Inferior parietal cortex (tissue), 1 donor: ENCODE measurements around the gene CTXN3.
"Not testable (repeated sequence)": the region's sequence is repeated elsewhere in the genome, so short reads cannot be mapped to it uniquely, and the experiment has no call there.

Source experiments
- DNase-seq: peaks from one replicate; pipeline ENCODE4 v3.0.0-alpha.2; 2016; ENCODE audit errors: extremely low spot score

CTXN3 gene

GRCh38 chr5:127650649-127651048 lies 1.8 kb downstream of the CTXN3 start:
- DNase-seq = peak; percentile 22

GRCh38 chr5:127652952-127653611 lies 4.2 kb downstream of the CTXN3 start:
- DNase-seq = no peak

DNA sequence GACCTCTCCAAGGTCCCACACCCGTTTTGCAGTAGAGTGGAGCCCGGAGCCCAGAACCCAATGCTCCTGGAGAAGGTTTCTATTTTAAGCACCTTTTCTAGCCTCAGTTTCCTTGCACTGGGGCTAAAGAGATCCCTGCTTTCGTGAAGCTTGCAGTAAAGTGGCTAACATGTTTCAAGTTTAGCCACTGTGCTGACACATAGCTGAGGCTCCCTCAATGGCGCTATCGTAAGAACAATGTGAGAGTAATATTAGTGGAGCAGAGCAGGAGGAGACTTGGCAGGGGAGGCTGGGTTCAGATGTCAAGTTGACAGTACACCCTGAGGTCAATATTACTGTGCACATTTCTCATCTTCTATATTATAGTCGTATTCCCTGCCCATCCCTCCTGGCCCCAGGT lies 7.9 kb downstream of the CTXN3 start:
- no peak for DNase-seq

GRCh38 chr5:127660047-127660733 lies 11.3 kb downstream of the CTXN3 start:
- no peak for DNase-seq

DNA sequence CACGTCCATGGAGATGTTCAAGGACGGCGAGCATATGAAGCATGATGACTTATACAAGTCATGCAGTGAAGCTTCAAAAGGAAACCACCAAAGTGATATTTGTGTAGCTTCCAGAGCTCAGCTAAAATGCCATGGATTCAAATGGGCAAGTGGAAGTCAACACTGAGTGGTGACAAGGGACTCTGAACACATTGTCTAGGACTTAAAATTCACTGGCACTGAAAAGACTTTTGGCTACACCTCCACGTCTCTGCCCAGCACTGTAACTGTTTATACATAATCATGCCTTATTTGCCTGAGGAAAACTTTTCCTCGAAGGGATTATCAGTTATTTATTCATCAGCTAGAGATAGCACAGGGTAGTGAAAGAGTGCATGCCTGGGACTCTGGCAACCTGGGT lies 15.2 kb downstream of the CTXN3 start:
- DNase-seq = no peak

- no peak for DNase-seq
Measured at GRCh38 chr5:127665641-127666040, 16.8 kb downstream of the CTXN3 start.

GRCh38 chr5:127666043-127666716 lies 17.3 kb downstream of the CTXN3 start:
- DNase-seq = no peak

DNA sequence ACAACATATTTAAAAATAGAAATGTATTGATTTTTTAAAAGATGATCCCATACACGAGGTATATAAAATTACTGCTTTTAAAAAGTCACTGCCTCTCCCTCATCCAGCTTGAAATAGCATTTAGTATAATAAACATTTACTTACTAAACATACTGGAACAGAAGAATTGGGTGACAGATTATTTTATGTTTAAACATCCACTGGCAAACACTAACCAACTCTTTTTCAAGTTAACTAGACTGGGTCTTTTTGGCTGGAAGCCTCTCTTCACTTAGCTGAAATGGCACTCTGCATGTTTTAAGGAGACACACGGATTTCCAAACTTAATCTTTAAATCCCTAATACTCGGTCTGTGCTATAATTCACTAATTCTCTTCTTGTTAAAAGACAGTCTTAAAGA lies 19.0 kb downstream of the CTXN3 start:
- DNase-seq = no peak

- no peak for DNase-seq
Measured at GRCh38 chr5:127671218-127671617, 22.3 kb downstream of the CTXN3 start.

GRCh38 chr5:127673117-127673800 lies 24.4 kb downstream of the CTXN3 start:
- no peak for DNase-seq

- not testable (repeated sequence) for DNase-seq
Measured at GRCh38 chr5:127676951-127677350, 28.1 kb downstream of the CTXN3 start.

GRCh38 chr5:127679691-127680330 lies 30.9 kb downstream of the CTXN3 start:
- not testable (repeated sequence) for DNase-seq

- no peak for DNase-seq
Measured at GRCh38 chr5:127680595-127680994, 31.7 kb downstream of the CTXN3 start.

- no peak for DNase-seq
Measured at GRCh38 chr5:127683008-127683407, 34.1 kb downstream of the CTXN3 start.

DNA sequence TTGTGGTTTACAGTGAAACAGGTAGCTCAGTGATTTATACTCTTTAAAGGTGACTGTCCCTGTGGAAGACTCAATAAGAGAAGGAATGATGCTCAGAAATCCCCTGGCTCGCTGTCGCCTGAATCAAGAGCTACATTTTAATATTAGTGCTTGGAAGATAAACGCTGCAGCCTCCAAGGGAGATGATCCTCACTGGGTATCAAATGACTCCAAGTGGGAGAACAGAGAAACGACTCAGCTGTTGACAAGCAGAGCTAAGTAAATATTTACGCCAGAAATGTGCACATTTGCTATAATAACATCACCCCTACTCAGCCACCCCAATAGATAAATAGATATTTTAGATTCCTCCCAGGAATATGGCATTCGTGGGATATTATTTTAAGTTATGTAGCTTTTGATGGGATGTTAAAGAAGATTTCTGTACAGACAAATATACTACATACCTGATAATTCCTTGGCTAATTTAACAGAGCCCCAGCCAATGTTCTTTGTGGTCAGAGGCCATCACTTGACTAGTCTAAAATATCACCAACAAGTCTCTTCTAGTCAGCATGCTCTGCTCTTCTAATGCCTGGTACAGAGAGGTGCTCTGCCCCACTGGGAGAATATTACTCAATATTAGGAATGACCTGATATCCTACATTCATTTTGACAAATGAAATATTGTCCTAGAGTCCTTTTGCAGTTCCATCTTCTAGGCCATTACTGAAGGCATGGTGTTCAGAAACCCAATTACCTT lies 36.0 kb downstream of the CTXN3 start:
- DNase-seq = no peak

DNA sequence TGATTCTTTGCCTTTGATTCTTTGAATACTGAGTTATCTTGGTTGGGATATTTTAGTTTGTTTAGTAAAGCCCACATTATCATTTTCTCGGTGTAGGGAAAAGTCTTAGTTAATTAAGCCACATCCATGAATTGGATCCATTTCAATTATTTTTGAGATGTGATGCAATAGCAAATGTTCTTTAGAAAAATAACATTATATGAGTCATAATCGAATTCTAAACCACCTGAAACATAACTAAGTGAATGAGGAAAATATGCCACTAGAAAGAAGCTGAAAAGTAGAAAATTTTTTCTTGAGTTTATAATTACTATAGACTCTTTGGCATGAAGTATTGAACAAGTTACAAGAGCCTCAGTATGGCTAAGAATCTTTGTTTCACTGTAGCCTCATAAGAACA lies 36.8 kb downstream of the CTXN3 start:
- DNase-seq = no peak

- DNase-seq = no peak
Measured at GRCh38 chr5:127686424-127686823, 37.5 kb downstream of the CTXN3 start.

- DNase-seq = no peak
Measured at GRCh38 chr5:127694518-127695171, 45.8 kb downstream of the CTXN3 start.

DNA sequence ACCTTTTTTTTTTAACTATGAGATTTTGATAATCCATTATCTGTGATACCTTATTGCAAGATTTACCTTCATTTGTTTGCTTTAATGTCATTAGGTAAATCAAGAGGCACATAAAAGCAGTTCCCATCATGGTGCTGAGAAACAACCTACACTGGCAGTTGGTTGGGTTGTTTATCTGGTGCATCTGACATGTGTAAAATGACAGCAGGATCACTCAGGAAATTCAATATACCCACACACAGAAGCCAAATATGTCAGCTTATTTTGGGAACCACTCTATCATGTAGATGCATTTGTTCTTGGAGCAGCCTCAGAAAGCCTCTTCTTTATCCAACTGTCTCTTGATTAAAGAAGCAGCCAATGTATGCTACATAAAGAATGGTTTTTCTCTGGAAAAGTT lies 46.5 kb downstream of the CTXN3 start:
- no peak for DNase-seq

GRCh38 chr5:127696683-127697082 lies 47.8 kb downstream of the CTXN3 start:
- no peak for DNase-seq
